ENCODE results near the gene DUSP6.
A peak's percentile ranks its signal among the peaks of the same experiment; 100 is the strongest.

Gene DUSP6

GRCh38 chr12:89352492-89353187, at the start of gene DUSP6:
Gene DUSP6 (minus strand): TSS chr12:89352501. CDS start chr12:89352039, 462 bp downstream.
- DNase-seq (ENCODE audit: low read depth): peak; percentile 78

- no peak for DNase-seq (ENCODE audit: low read depth)
Measured at GRCh38 chr12:89401433-89402058, 49.2 kb upstream of the DUSP6 start.

- no peak for DNase-seq (ENCODE audit: low read depth)
Measured at GRCh38 chr12:89400415-89400814, 48.1 kb upstream of the DUSP6 start.

- DNase-seq (ENCODE audit: low read depth): no peak
Measured at GRCh38 chr12:89395712-89396111, 43.4 kb upstream of the DUSP6 start.

- DNase-seq (ENCODE audit: low read depth): no peak
Measured at GRCh38 chr12:89393551-89394121, 41.3 kb upstream of the DUSP6 start.

GRCh38 chr12:89392391-89392790, 40.1 kb upstream of the DUSP6 start:
- no peak for DNase-seq (ENCODE audit: low read depth)

- DNase-seq (ENCODE audit: low read depth): no peak
Measured at GRCh38 chr12:89391726-89392336, 39.5 kb upstream of the DUSP6 start.

GRCh38 chr12:89390802-89391673, 38.7 kb upstream of the DUSP6 start:
- DNase-seq (ENCODE audit: low read depth): no peak

GRCh38 chr12:89389755-89390661, 37.7 kb upstream of the DUSP6 start:
- no peak for DNase-seq (ENCODE audit: low read depth)

- DNase-seq (ENCODE audit: low read depth): no peak
Measured at GRCh38 chr12:89386138-89386537, 33.8 kb upstream of the DUSP6 start.

GRCh38 chr12:89384807-89385206, 32.5 kb upstream of the DUSP6 start:
- DNase-seq (ENCODE audit: low read depth): no peak

GRCh38 chr12:89384050-89384758, 31.9 kb upstream of the DUSP6 start:
- no peak for DNase-seq (ENCODE audit: low read depth)

- DNase-seq (ENCODE audit: low read depth): no peak
Measured at GRCh38 chr12:89383235-89384049, 31.1 kb upstream of the DUSP6 start.

- no peak for DNase-seq (ENCODE audit: low read depth)
Measured at GRCh38 chr12:89382328-89382727, 30.0 kb upstream of the DUSP6 start.

- no peak for DNase-seq (ENCODE audit: low read depth)
Measured at GRCh38 chr12:89379839-89380467, 27.7 kb upstream of the DUSP6 start.

- no peak for DNase-seq (ENCODE audit: low read depth)
Measured at GRCh38 chr12:89379148-89379838, 27.0 kb upstream of the DUSP6 start.

GRCh38 chr12:89376844-89377243, 24.5 kb upstream of the DUSP6 start:
- no peak for DNase-seq (ENCODE audit: low read depth)

- DNase-seq (ENCODE audit: low read depth): no peak
Measured at GRCh38 chr12:89376202-89376529, 23.9 kb upstream of the DUSP6 start.

Measured in stimulated activated CD8-positive, alpha-beta memory T cell treated with anti-CD3 and anti-CD28 coated beads, Interleukin-4, amount 100 ng/mL, for 24 hours (primary cell).